ENCODE measurements around the gene CAP1.

The CAP1 gene

DNA sequence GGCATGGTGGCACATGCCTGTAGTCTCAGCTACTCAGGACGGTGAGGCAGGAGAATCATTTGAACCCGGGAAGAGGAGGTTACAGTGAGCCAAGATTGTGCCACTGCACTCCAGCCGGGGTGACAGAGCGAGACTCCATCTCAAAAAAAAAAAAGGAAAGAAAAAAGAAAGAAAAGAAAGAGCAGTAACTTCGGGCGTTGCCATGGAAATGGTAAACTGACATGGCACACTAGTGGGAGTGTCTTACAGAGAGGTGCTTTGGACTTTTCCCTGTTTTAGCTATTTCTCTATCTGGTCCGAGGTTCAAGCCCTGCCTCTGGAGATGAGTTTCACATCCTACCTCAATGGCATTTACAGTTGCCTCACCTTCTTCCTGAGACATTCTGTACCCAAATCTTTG lies 79.6 kb downstream of the CAP1 start:
- Mint-ChIP-seq H3K36me3 (ENCODE audit: low read depth) (no peaks in the 10 kb centered on the region), H3K4me3 (no peak overlapping the region), H3K27ac (no peak overlapping the region), H3K9me3 (peaks cover 3% of the 10 kb centered on the region), H3K27me3 (ENCODE audit: low read depth) (peaks cover 48% of the 10 kb centered on the region), H3K4me1 (no peaks in the 10 kb centered on the region)
- no peak for TF ChIP-seq CTCF (IDR thresholded peaks at IDR 0.05; ENCODE audit: unreplicated experiment in 3 of 3)
